NCI-H1930 (cell line): Measurements from ENCODE around the gene CPNE5.

Experiments used
- DNase-seq, 2 experiments: peaks; one replicate each; lab custom pipeline; 2025; lab: John Stamatoyannopoulos, UW

Gene CPNE5

DNA sequence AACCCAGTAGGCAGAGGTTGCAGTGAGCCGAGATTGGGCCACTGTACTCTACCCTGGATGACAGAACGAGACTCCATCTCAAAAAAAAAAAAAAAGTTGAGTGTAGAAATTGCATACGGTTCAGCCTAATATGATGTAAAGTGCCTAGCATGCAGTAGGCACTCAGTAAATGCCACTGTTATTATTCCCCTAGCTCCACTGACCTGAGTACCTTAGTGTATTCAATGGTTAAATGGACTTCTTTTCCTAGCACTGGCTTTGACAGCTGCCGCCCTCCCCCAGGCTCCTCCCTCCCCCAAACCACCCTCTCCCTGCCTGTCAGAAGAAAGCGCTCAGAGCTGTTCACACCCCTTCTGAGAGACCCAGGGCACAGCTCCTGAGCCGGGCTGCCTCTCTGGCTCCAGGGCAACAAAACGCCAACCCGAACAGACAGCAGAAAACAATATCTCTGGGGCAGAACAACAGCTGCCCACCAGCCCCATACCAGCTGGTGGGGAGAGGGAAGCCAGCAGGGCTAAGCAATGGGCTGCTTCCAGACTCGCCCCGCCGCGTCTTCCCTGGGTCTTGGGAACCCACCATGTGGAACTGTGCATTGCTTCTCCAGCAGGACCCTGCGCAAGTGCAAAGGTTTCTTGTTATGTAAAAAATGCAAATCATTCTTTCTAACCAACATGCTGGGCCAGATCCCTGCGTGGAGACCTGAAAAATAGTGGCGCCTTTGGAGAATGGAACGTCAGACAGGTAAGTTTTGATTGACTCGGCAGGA lies 4.5 kb downstream of the CPNE5 start:
- DNase-seq = no peak

DNA sequence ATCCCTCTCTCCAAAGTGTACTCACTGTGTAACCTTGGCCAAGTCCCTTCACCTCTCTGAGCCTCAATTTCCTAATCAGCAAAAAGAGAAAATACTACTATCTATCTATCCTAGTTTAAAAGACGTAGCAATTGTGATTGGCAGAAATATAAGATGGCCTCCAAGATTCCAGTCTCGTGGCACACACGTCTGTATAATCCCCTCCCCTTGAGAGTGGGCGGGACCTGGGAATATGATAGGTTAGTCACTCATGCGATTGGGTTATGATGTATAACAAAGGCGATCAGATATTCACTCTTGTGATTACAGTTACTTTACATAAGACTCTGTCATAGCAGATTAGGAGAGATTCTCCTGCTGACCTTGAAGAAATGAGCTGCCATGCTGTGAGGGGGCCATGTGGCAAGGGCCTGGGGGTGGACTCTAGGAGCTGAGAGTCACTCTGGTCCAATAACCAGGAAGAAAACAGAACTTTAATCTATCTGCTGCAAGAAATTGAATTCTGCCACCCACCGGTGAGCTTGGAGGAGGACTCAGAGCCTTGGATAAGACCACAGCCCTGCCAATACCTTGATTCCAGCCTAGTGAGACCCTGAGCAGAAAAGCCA lies 6.0 kb downstream of the CPNE5 start:
- no peak for DNase-seq

DNA sequence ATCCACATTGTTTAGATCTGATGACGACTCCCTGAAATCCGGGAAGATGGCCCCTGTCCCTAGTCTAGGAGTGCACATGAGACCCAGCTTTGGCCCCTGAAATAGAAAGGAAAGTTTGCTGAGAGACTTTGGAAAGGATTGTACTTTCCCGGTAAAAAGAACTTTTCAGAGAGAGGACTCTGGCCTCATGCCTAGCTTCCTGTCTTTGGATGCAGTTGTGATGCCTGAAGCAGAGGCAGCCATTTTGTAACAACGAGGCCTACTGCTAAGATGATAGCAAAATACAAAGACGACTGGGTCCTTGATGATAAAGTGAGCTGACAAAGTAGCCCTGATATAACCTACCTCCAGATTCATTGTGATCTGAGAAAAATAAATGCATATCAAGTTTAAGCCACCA lies 6.9 kb downstream of the CPNE5 start:
- no peak for DNase-seq

DNA sequence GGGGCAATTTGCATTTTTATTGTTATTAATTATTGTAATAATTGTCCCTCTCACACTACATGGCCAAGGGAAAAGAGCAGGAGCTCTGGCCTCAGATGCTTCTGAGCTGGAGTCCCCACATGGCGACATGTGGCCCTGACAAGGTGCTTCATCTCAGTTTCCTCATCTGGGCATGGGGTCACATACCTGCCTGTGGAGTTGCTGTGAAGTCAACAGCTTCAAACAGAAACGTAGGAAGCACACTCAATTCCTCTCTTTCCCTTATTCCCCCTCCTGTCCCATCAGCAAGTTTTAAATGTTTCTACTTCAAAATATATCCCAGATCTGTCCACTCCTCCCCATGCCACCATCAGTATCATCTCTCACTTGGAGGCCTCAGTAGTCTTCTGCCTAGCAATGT lies 8.7 kb downstream of the CPNE5 start:
- no peak for DNase-seq

DNA sequence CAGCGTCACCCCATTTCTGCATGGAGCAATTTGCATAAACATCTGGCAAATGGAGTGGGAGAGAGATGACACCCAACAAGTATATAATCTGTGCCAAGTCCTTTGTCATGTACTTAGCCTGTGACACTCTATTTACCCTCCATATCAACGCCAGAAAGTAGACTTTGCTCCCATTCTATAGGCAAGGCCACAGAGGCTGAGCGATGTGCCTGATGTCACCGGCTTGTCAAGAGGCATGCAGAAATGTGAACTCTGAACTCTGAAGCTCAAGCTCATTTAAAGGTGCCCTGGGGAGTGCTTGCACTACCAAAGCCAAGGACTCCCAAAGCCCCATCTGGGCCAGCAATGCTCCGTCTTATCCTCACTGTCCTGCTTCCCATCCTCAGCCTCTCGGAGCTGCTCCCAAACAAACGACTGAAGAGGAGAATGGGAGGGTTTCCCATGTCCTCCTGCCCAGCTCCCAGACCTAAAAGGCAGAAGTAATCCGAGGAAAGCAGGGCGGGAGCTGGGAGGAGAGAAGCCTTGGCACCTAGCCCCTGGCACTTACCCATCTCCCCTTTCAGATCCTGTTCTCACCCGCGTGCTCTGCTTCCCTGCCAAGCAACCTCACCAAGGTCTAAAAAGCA lies 9.2 kb downstream of the CPNE5 start:
- DNase-seq = no peak

DNA sequence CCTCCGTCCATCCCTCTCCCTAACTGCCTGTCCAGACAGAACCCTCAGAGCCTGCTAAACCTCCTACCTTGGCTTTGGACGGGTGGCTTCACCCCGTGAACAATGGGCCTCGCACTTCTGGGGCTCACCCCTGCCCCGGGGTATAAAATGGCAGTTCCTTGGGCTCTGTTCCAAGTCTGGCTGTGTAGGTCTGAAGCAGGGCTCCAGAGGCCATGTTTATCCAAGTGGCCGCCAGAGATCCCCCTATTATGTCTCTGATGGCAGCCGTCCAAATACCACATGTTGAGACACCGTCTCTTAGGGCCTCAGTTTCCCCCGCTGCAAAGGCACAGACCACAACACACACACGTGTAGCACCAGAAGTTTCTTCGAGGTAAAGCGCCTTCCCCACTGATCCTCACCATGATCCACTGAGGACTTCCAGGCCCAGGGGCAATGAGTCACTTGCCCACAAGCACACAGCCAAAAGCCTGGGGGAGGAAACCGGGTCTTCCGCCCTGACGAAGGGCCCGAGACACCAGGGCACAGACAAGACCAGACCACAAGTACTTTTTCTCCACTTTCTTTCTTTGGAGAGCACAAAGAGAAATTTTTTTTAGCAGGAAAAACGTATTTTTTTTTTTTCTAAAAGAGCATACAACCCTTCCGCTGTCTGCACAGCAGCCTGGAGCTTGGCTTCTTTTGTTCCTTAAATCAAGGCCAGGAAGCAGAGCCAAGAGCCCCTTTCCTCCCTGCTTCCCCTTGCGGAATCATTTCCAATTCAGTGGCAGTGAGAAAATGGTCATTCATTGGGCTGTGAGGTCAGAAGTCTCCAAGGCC lies 11.8 kb downstream of the CPNE5 start:
- DNase-seq = no peak

DNA sequence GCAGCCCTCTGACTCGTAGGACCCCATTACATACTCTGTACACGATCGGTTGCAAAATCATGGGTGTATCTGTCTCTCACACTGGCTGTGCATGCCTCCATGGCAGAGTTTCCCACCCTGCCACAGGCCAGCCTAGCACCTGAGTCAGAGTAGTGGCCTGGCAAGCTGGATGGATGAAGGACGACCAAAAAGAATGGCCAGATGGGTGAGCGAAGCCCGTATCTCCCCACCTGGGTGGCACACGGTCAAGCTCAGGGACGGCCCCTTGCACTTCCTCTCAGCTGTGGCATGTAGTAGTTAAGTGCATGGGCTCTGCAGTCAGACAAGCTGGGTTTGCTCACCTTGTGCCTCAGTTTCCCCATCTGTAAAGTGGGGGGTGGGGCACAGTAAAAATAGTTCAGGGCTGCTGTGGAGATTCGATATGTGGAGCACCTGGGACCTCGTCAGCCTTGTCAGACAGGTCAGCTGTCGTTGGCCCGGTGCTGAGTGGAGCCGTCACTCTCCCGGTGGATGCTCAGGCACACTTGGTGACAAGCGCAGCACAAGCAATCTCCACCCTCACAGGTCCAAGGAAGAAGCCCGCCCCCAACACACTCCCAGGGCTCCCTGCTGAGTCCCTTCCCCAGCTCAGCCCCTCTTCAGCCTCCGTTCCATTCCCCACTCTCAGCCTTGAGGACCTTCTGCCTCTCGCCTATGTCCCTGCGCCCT lies 12.6 kb downstream of the CPNE5 start:
- no peak for DNase-seq

DNA sequence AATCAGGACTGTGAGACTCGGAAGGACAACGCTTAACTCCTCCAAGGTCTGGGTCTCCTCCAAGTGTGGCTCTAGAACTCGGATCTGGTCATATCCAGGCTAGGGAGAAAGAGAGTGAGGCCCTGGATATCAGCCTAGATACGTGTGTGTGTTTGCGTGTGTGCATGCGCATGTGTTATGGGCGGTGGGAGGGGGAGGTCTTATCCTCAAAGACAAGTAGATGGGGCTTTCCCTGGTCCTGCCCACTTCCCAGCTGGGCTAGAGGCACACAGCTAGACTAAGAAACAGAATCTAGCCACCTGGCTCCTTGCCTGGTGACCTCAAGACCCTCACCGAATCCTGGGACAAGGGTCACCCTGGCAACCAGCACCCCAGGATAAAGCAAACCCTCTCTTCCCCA lies 13.2 kb downstream of the CPNE5 start:
- DNase-seq = no peak

DNA sequence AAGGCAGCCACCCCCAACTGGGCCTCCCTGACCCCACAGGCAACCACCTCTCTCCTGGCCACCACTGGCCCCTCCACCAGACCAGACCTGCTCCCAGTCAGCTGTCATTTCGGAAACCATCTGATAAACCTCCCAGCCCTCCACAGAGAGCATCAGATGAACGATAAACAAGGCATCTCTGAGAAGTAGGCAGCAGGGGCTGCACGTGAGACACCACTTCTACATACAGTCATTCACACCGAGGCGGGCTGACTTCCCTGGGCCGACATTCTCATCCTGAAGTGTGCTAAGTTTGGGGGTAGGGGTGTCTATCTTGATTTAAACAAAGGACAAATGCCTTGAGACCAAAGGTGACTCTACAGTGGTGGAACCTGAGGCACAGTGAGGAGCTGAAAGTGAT lies 13.8 kb downstream of the CPNE5 start:
- DNase-seq = no peak

DNA sequence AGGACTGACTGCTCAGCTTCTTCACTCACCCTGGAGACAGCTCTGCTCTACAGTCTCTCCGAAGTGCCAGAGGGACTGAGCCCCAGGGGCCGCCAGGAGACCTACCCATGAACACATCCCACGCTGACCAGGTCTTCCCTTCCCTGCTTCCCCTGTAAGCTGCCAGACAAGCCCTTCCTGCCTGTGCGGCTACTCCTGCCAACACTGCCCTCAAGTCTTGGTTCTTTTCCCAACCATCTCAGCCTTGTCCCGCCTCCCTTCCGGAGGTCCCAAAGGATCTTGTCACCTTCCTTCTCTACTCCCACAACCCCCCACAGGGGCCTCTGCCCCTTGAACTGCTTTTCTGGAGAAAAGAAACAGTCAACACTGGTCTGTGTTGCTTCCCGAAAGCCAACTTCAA lies 15.0 kb downstream of the CPNE5 start:
- no peak for DNase-seq

DNA sequence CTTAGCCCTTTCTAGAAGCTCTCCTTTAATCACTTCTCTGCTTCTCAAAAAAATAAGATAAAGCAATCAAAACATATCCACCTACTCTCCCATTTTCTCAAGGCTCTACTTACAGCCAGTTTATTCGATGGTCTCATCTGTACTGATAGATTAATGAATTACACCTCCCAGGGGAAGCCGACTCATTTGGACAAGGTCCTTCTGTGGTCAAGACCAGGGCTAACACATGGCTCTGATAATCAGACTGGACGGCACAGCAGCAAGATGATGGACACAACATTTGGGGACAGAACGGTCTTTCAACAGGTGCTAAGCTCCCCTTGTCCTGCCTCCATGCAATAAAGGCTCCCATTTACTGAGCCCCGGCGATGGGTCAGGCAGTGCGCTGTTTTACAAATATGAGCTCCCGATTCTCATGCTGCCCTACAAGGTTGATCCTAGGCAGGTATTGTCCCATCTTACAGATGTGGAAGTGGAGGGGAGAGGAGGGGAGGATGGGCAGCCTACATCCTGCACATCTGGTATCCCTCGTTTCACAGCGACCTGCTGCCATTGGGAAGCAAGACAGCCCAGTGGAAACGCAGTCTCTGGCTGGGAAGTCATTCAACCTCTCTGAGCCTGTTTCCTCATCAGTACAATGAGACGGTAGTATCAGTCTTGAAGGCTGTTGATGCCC lies 15.7 kb downstream of the CPNE5 start:
- DNase-seq = no peak

DNA sequence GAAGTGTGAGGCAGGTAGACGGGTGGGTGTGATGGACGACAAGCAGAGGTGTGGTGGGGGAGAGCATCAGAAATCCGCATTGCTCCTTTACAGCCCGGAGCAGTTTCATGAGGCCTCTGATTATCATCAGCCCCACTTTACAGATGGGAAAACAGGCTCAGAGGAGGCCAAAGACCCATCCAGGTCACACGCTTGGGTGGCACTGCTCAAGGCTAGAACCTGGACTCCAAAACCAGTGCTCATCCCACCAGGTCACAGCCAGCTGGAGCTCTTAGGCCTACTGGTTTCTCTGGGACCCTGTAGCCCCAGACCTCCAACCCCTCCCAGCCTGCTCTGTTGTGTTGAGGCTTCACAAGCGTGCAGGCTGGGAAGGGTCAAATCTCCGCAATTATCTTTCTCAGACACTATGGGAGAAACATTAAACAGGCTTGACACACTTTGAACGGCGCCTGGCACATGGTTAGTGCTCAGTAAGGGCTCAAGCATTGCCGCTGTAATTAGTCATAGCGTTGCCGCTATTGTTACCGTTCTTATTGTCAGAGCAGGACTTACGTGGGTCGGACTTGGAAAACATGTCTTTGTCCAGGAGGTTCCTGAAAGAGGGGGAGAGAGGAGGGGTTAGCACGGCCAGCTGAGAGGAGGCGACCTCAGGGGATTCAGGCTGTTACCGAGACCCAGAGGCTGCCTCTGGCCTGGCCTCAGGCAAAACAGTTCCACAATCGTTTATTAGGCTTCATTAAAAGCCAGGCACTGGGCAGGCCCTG lies 16.6 kb downstream of the CPNE5 start:
- no peak for DNase-seq

DNA sequence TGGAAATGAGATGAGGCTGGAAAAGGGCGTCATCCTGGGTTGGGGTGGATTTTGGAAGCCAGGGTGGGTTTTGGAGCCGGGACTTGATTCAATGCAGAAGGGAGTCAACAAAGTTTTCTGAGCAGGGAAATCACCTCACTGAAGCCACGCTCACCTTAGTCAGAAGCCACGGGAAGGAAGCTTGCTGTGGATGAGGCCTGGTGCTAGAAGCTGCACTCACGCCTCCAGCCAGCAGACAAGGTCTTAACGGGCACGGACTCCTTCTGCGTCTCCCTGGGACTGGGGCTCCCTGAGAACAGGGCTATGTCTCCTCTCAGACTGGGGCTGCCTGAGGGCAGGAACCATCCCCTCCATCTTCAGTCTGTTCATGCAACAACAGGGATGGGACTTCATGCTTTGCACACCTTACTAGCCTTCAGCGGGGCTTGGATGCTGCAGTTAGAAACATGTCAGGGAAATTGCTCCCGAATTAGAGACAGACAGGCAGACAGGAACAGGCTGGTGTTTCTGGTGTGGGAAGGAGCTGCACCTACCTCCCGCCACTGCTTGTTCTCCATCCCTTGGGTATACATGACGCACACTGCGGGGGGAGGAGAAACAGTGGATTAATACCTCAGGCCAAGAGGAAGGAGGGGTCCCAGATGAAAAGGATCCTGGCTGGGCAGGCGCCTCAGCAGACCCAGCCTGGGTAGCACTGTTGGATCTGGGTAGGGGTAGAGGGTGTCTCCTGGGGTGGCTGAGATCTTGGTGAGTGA lies 17.5 kb downstream of the CPNE5 start:
- DNase-seq = no peak

DNA sequence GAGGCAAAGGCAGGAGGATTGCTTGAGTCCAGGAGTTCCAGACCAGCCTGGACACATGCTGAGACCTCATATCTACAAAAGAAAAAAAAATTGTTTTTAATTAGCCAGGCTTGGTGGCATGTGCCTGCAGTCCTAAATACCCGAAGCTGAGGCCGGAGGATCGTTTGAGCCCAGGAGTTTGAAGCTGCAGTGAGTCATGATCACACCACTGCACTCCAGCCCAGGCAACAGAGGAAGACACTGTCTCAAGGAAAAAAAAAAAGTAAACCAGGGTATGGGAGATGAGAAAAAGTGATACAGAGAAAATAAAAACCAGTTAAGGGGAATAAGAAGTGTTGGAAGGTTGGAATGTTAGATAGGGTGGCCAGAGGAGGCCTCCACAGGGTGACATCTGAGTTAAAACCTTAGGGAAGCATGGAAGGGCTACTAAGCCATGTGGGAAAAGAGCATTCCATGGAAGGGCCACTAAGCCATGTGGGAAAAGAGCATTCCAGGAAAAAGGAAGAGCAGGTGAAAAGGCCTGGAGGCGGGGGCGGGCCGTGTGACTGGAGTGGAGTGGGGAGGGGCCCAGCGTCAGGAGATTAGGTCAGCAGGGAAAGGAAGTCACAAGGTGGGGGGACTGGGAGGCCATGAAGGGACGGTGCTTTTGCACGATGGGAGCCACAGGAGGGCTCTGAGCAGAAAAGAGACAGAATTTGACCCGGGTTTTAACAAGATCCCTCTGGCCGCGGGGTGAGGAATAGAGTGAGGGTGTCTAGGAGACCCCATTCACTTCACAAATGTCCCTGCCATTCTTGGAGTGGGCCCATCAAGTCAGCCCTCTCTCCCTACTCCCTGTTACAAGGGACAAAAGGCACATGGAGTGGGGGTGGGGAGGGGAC lies 18.3 kb downstream of the CPNE5 start:
- DNase-seq = no peak

DNA sequence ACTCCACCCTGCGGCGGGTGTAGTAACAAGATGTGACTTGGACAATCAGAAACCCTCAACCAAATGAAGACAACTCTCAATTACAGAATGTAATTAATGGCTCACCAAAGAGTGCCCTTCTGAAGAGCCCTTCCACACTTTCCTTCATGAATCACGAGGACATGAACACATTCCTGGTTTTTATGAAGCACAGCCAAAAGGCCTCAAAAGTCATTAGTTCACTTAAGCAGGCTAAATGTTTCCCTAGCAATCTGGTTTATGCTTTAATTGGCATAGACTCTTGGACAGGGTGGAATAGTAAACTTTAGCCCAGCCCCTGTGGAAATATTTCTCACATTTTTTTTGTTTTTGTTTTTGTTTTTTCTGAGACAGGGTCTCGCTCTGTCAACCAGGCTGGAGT lies 20.5 kb downstream of the CPNE5 start:
- DNase-seq = no peak

DNA sequence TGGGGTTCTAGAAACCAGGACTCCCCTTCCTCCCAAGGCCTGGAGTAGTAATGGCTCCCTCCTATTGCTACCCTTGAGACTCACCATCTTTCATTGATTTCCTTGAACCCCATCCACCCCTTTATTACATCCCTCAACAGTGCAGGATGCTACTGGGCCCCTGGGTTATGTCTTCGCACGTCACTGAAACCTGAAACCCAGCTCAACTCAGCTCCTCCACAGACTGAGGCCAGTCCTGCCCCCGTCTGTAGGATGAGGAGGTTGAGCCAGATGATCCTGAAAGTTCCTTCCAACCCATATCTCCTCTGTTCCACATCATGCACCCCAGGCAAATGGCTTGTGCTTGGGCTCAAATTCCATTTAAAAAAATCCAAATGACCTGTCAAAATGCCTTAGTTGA lies 21.4 kb downstream of the CPNE5 start:
- no peak for DNase-seq

DNA sequence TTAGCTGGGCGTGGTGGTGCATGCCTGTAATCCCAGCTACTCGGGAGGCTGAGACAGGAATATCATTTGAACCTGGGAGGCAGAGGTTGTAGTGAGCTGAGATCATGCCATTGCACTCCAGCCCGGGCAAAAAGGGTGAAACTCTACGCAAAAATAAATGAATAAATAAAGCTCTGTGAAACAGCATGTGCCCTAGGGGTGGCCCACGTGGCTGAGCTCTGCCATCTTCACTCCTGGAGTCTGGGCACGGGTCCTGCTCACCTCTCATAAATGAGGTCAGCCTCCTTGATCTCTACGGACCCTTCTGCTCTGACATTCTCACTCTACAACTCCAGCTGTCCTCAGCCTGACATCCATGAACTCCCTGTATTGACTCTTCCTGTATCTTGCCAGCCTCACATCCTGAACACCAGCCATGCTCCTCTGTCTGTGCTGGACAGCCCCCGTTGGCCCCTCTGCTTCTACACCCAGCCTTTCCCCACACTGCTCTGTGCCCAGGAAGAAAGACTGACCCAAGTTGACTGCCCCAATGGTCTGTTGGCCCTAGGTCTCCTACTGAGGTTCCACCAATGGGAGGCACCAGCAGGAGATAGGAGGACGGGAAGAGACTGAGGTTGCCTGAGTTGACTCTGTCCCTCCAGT lies 21.9 kb downstream of the CPNE5 start:
- DNase-seq = no peak

DNA sequence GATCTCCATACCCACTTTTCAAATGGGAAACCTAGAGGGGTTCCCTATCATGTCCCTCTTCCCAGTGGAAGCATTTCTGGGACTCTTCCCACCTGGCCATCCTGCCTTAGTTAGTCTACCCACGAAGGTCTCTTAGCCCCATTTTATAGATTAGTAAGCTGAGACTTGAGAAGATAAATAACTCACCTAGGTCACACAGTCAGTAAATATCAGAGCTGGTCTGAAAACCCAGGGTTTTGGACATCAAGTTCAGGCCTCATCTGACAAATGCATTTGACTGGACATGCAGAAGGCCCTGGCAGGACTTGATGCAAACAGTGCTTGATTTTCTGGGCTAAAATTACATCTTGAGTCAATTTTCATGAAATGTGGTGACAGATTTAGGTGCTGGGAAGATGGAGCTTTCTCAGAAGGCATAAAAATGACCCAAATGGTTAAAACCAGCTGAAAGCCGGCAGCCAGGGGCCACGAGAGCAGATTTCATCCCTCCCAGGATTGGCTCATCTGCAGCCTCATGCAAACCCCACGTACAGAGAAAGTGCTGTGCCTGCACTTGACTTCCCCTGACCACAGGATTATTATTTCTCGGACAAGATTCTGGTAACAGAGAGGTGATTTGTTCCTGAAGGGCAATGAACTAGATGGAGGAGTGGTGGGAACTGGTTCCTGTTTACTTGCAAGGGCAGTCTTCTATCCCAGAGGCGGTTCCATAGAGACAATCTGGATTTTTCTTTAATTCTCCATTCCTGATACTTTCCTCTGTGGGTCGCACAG lies 23.1 kb downstream of the CPNE5 start:
- DNase-seq = no peak
